ENCODE data around the gene GABBR2. TPM values are rescaled to one million over a fixed set of nuclear protein-coding genes. Genes with fewer than 3 reads are reported as not detected.

GABBR2 gene
- total RNA-seq, 2 donors from 2014 or later: not detected

GRCh38 chr9:98732801-98733200 is 24.1 kb upstream of the GABBR2 start:
- Histone ChIP-seq H3K9me3 (no peaks in the 10 kb centered on the region), H3K4me3 (no peak overlapping the region), H3K27ac (no peak overlapping the region), H3K36me3 (replicated peaks in 1 of 2; ENCODE audit: insufficient read depth in 1 of 2, low read depth in 2 of 2) (peaks cover 0 to 3% of the 10 kb centered on the region in 2 donors), H3K27me3 (no peaks in the 10 kb centered on the region), H3K4me1 (no peaks in the 10 kb centered on the region)
- DNase-seq: no peak
- TF ChIP-seq CTCF (IDR thresholded peaks at IDR 0.05) (no peak), POLR2A (IDR thresholded peaks at IDR 0.05) (no peak)
- WGBS, 2 donors: 93 to 96% methylated on average over 9 of the region's 9 CpGs
- intact Hi-C loops (cut with DNase I): no loop called here
- no peak for ATAC-seq

GRCh38 chr9:98732091-98732490 is 23.4 kb upstream of the GABBR2 start:
- ATAC-seq: no peak
- 78 to 83% methylated on average over 9 of the region's 10 CpGs for WGBS, 2 donors
- TF ChIP-seq CTCF (IDR thresholded peaks at IDR 0.05): no peak
- no peak for TF ChIP-seq POLR2A (IDR thresholded peaks at IDR 0.05)

GRCh38 chr9:98730871-98731270 is 22.1 kb upstream of the GABBR2 start:
- intact Hi-C loops (cut with DNase I): no loop called here
- Histone ChIP-seq H3K9me3 (no peaks in the 10 kb centered on the region), H3K4me1 (no peaks in the 10 kb centered on the region), H3K27ac (no peak overlapping the region), H3K36me3 (replicated peaks in 1 of 2; ENCODE audit: insufficient read depth in 1 of 2, low read depth in 2 of 2) (peaks cover 0 to 3% of the 10 kb centered on the region in 2 donors), H3K4me3 (no peak overlapping the region), H3K27me3 (no peaks in the 10 kb centered on the region)
- ATAC-seq (no peak), DNase-seq (no peak)
- TF ChIP-seq POLR2A (IDR thresholded peaks at IDR 0.05) (no peak), CTCF (IDR thresholded peaks at IDR 0.05) (no peak)
- WGBS, 2 donors: 91 to 92% methylated on average over 5 of the region's 5 CpGs

More at GRCh38 chr9:98732091-98732490, 23.4 kb upstream of the GABBR2 start:
- no peaks in the 10 kb centered on the region for H3K27me3 ChIP-seq
- intact Hi-C loops (cut with DNase I): no loop called here
- H3K36me3 ChIP-seq (replicated peaks in 1 of 2; ENCODE audit: insufficient read depth in 1 of 2, low read depth in 2 of 2): peaks cover 0 to 3% of the 10 kb centered on the region in 2 donors
- no peaks in the 10 kb centered on the region for H3K4me1 ChIP-seq
- no peak overlapping the region for H3K27ac ChIP-seq
- no peaks in the 10 kb centered on the region for H3K9me3 ChIP-seq
- H3K4me3 ChIP-seq: no peak overlapping the region
- DNase-seq: no peak

- intact Hi-C loops (cut with DNase I): no loop called here
- H3K36me3 ChIP-seq (replicated peaks in 1 of 2; ENCODE audit: insufficient read depth in 1 of 2, low read depth in 2 of 2): no peaks in the 10 kb centered on the region
Measured at GRCh38 chr9:98728500-98728899, 19.8 kb upstream of the GABBR2 start.

More at GRCh38 chr9:98728500-98728899, 19.8 kb upstream of the GABBR2 start:
- Histone ChIP-seq H3K27ac (no peak overlapping the region), H3K9me3 (peaks cover 0 to 1% (median 0%) of the 10 kb centered on the region in 3 donors), H3K27me3 (no peaks in the 10 kb centered on the region), H3K4me3 (no peak overlapping the region), H3K4me1 (no peaks in the 10 kb centered on the region)
- WGBS, 2 donors: 71 to 83% methylated on average over 11 of the region's 11 CpGs
- TF ChIP-seq CTCF (IDR thresholded peaks at IDR 0.05) (no peak), POLR2A (IDR thresholded peaks at IDR 0.05) (no peak)
- ATAC-seq (no peak), DNase-seq (no peak)
